HepG2 (cell line): ENCODE data around the gene LARP1.

ENCODE experiments used
- CBX1 ChIP-seq: IDR thresholded peaks from one replicate; pipeline ENCODE4 v1.6.1; 2016; ENCODE audit warnings: antibody characterized with exemption, low read depth
- CTCF ChIP-seq: sonication (generic); formaldehyde crosslinking; IDR thresholded peaks from 2 replicates; pipeline ENCODE4 v1.5.0; 2020; ENCODE audit warnings: mild to moderate bottlenecking, missing genetic modification reagents, moderate library complexity
- EEA1 ChIP-seq: sonication (generic); formaldehyde crosslinking; IDR thresholded peaks from 2 replicates; pipeline ENCODE4 v1.5.1; 2020; ENCODE audit warnings: mild to moderate bottlenecking, missing genetic modification reagents, borderline replicate concordance
- KLF12 ChIP-seq: sonication (generic); formaldehyde crosslinking; IDR thresholded peaks from 2 replicates; pipeline ENCODE4 v1.4.0; 2020; ENCODE audit warnings: missing genetic modification reagents, borderline replicate concordance
- KLF16 ChIP-seq, 2 experiments: sonication (generic) in 1 of 2; formaldehyde crosslinking in 1 of 2; IDR thresholded peaks; 2 replicates each; pipeline versions ENCODE4 v1.6.1 to v1.8.0; 2016 to 2023; ENCODE audit warnings: missing genetic modification reagents in 2 of 2, missing compliant biosample characterization in 1 of 2
- MNT ChIP-seq: fragments of 450-650 bp; IDR thresholded peaks from 2 replicates; pipeline ENCODE4 v1.6.1; 2016
- RNF2 ChIP-seq: fragments of 450-650 bp; conservative IDR thresholded peaks from 2 replicates; pipeline ENCODE4 v1.6.1; 2016; ENCODE audit warnings: low read depth
- SNAPC2 ChIP-seq: sonication (generic); formaldehyde crosslinking; IDR thresholded peaks from 2 replicates; pipeline ENCODE4 v1.8.1; 2022; ENCODE audit warnings: mild to moderate bottlenecking, missing genetic modification reagents
- SP1 ChIP-seq, 2 experiments: fragments of 450-650 bp in 1 of 2; sonication (generic) in 1 of 2; formaldehyde crosslinking in 1 of 2; IDR thresholded peaks; 2 replicates each; pipeline versions ENCODE4 v1.4.0 to v1.6.1; 2016 to 2020; ENCODE audit warnings: missing genetic modification reagents in 1 of 2
- ZBTB42 ChIP-seq: sonication (generic); formaldehyde crosslinking; IDR thresholded peaks from 2 replicates; pipeline ENCODE4 v1.5.0; 2020; ENCODE audit warnings: mild to moderate bottlenecking, missing genetic modification reagents
- ZNF331 ChIP-seq: sonication (generic); formaldehyde crosslinking; IDR thresholded peaks from 2 replicates; pipeline ENCODE4 v1.4.0; 2020; ENCODE audit warnings: missing genetic modification reagents
- ZNF747 ChIP-seq: sonication (generic); formaldehyde crosslinking; IDR thresholded peaks from 2 replicates; pipeline ENCODE4 v1.8.1; 2023; ENCODE audit warnings: missing genetic modification reagents, mild to moderate bottlenecking, borderline replicate concordance
- TF ChIP-seq, protein P1 (sequence below): IDR thresholded peaks from 2 replicates; pipeline ENCODE4 v1.6.1; 2016; ENCODE audit warnings: mild to moderate bottlenecking

GRCh38 chr5:154860765-154861164 lies 105.6 kb downstream of the LARP1 start:
- TF ChIP-seq CTCF (CRISPR knock-in tag) (no peak), SNAPC2 (CRISPR knock-in tag) (no peak), MNT (no peak), KLF16 (CRISPR knock-in tag; IDR thresholded peaks at IDR 0.05) (no peak), EEA1 (CRISPR knock-in tag) (no peak), SP1 (IDR thresholded peaks at IDR 0.05) (no peak), SP1 (CRISPR knock-in tag; IDR thresholded peaks at IDR 0.05) (no peak), ZNF331 (CRISPR knock-in tag) (no peak), RNF2 (no peak), KLF12 (CRISPR knock-in tag) (no peak), ZNF747 (CRISPR knock-in tag) (no peak), CBX1 (no peak), ZBTB42 (CRISPR knock-in tag) (no peak)
- TF ChIP-seq, protein P1, sequence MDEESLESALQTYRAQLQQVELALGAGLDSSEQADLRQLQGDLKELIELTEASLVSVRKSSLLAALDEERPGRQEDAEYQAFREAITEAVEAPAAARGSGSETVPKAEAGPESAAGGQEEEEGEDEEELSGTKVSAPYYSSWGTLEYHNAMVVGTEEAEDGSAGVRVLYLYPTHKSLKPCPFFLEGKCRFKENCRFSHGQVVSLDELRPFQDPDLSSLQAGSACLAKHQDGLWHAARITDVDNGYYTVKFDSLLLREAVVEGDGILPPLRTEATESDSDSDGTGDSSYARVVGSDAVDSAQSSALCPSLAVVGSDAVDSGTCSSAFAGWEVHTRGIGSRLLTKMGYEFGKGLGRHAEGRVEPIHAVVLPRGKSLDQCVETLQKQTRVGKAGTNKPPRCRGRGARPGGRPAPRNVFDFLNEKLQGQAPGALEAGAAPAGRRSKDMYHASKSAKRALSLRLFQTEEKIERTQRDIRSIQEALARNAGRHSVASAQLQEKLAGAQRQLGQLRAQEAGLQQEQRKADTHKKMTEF: no peak
